ENCODE results near the gene HECW1. TPM values are rescaled to one million over a fixed set of nuclear protein-coding genes. Genes with fewer than 3 reads are reported as not detected.

HECW1 gene
- total and polyA plus RNA-seq, 2 of the 8 experiments (the other 6 are each of a cell fraction or from before 2014, with no cell fraction given), result 2.9 to 12.7 TPM

- no peaks in the 10 kb centered on the region; a peak in 1 of 8 replicates for H3K36me3 ChIP-seq (ENCODE audit: control insufficient read depth in 2 of 4, insufficient read depth in 4 of 4, low read length in 3 of 4)
- no peak overlapping the region for H3K56ac ChIP-seq (replicated peaks; ENCODE audit: insufficient read length, low read depth, low read length)
- no peaks in the 10 kb centered on the region; the same call in 1 of the 2 replicates for H3K23me2 ChIP-seq (ENCODE audit: low read depth, low read length)
- H3K9me3 ChIP-seq (ENCODE audit: insufficient read depth in 2 of 2, low read depth in 1 of 2, low read length in 1 of 2), result no peaks in the 10 kb centered on the region
- H3K9ac ChIP-seq (replicated peaks in 1 of 4; ENCODE audit: extremely low read depth in 1 of 4, low read depth in 3 of 4, low read length in 3 of 4), result no peak overlapping the region
- H3K79me1 ChIP-seq (ENCODE audit: low read depth, low read length), result no peaks in the 10 kb centered on the region
- H2AK5ac ChIP-seq (ENCODE audit: low read depth, low read length), result no peak overlapping the region
- peak overlapping the region; percentile 83; the same call in 1 of the 2 replicates for H2BK12ac ChIP-seq (ENCODE audit: low read depth, low read length)
- DNase-seq (ENCODE audit: low read depth in 1 of 2, low spot score in 2 of 2) (peak in 1 of 2 experiments; percentile 51), FAIRE-seq (peak; percentile 62)
- H3K27ac ChIP-seq (ENCODE audit: low read depth, low read length), result no peak overlapping the region
- H2AFZ ChIP-seq (ENCODE audit: low read length), result no peak overlapping the region
- peak overlapping the region; percentile 82; the same call in 1 of the 2 replicates for H3K18ac ChIP-seq (ENCODE audit: extremely low read depth, low read length)
- ChIA-PET POLR2A (ENCODE audit: partially characterized antibody) (no interaction called here), CTCF (ENCODE audit: partially characterized antibody) (interaction anchor here (0.8 to 1.7 kb wide), 5 partner anchors 9 to 236 kb away, joined by 3 to 8 read pairs (median 5); no protein-coding TSS in a partner anchor)
- H3K14ac ChIP-seq (ENCODE audit: insufficient read length), result no peak overlapping the region
- no peaks in the 10 kb centered on the region for H3K79me2 ChIP-seq (ENCODE audit: control insufficient read depth in 1 of 2, insufficient read depth in 2 of 2, low read length in 2 of 2)
- no peaks in the 10 kb centered on the region for H3K27me3 ChIP-seq (replicated peaks in 1 of 4; ENCODE audit: control insufficient read depth in 3 of 4, extremely low read depth in 1 of 4, insufficient read depth in 3 of 4, low read length in 3 of 4)
- no peak overlapping the region for H3K4ac ChIP-seq (replicated peaks; ENCODE audit: insufficient read length, low read depth, low read length)
- peak overlapping the region; percentile 86; the same call in 1 of the 2 replicates for H2BK5ac ChIP-seq (ENCODE audit: low read depth, low read length)
- peaks cover 3 to 13% (median 8%) of the 10 kb centered on the region in 4 experiments; a peak in 6 of 7 replicates for H3K4me1 ChIP-seq (replicated peaks in 1 of 4; ENCODE audit: control insufficient read depth in 3 of 4, insufficient read depth in 4 of 4, low read length in 3 of 4)
- peak overlapping the region; percentile 63; the same call in 1 of the 2 replicates for H2BK20ac ChIP-seq (ENCODE audit: low read length)
- H3K4me3 ChIP-seq (ENCODE audit: extremely low read depth in 1 of 4, insufficient read depth in 2 of 4, low read depth in 3 of 4, low read length in 4 of 4), result no peak overlapping the region
- 61% methylated on average over 7 of the region's 8 CpGs; no CpG with 5 or more reads in 1 of the 2 experiments for WGBS, 2 experiments (ENCODE audit: extremely low coverage in 1 of 2, insufficient coverage in 1 of 2, insufficient read length in 1 of 2, insufficient replicate concordance in 2 of 2, low coverage in 1 of 2, low lambda C conversion rate in 2 of 2, missing lambda C conversion rate in 1 of 2)
- peak overlapping the region; percentile 20 to 26; a peak in 2 of 4 replicates for H3K4me2 ChIP-seq (ENCODE audit: insufficient read depth in 1 of 2, low read depth in 2 of 2, low read length in 2 of 2)
- H3K23ac ChIP-seq (ENCODE audit: insufficient read length), result no peak overlapping the region
- peak overlapping the region; percentile 45 for H4K91ac ChIP-seq (replicated peaks; ENCODE audit: insufficient read length, low read length)
- no peaks in the 10 kb centered on the region for H4K20me1 ChIP-seq (replicated peaks in 1 of 2; ENCODE audit: control insufficient read depth in 1 of 2, insufficient read depth in 2 of 2, low read length in 2 of 2)
- H4K5ac ChIP-seq (ENCODE audit: insufficient read length, low read depth, low read length), result no peak overlapping the region
- H2BK15ac ChIP-seq (ENCODE audit: low read length), result peak overlapping the region; percentile 76; the same call in 1 of the 2 replicates
- no peak for TF ChIP-seq NANOG (IDR thresholded peaks at IDR 0.05; ENCODE audit: insufficient read depth, low read depth, low read length, poor library complexity, severe bottlenecking)
- no peak for TF ChIP-seq TAF1 (IDR thresholded peaks at IDR 0.05; ENCODE audit: low read depth, low read length)
- TF ChIP-seq RXRA (IDR thresholded peaks at IDR 0.05; ENCODE audit: insufficient read depth, low read depth, low read length), result no peak
- no peak for TF ChIP-seq CHD2 (IDR thresholded peaks at IDR 0.05; ENCODE audit: low read length)
- no peak for TF ChIP-seq RFX5 (IDR thresholded peaks at IDR 0.05; ENCODE audit: borderline replicate concordance, low read depth, low read length)
- TF ChIP-seq BRCA1 (IDR thresholded peaks at IDR 0.05; ENCODE audit: low read depth, low read length), result no peak
- TF ChIP-seq POLR2A (IDR thresholded peaks at IDR 0.05; ENCODE audit: control extremely low read depth in 1 of 2, low read depth in 2 of 2, low read length in 2 of 2), result no peak
- TF ChIP-seq JUND (IDR thresholded peaks at IDR 0.05; ENCODE audit: low read length), result no peak
- no peak for TF ChIP-seq GABPA (IDR thresholded peaks at IDR 0.05; ENCODE audit: borderline replicate concordance, insufficient read depth, low read length)
- H2BK120ac ChIP-seq (replicated peaks; ENCODE audit: low read depth, low read length), result no peak overlapping the region
- no peak overlapping the region for H4K8ac ChIP-seq (ENCODE audit: extremely low read depth, insufficient read depth, low read length)
These were observed 351.0 kb downstream of the HECW1 start for GRCh38 chr7:43463401-43463980.

Data from H1 (cell line).